Renal pelvis (tissue), 4 donors: Measurements from ENCODE around the gene GLUD1. TPM values are rescaled to one million over a fixed set of nuclear protein-coding genes. Genes with fewer than 3 reads are reported as not detected.
A peak's percentile ranks its signal among the peaks of the same experiment; 100 is the strongest.
"Not testable (repeated sequence)": the region's sequence is repeated elsewhere in the genome, so short reads cannot be mapped to it uniquely, and the experiment has no call there.

Experiments
- DNase-seq: peaks from one replicate; pipeline ENCODE4 v3.0.0-alpha.2; 2013
- polyA plus RNA-seq, 3 donors: library from polyadenylated mRNA; unstranded; fragments of 120-200 nt; gene quantifications; one replicate each; pipeline ENCODE4 v1.2.1, GENCODE V29; 2013; ENCODE audit not compliant: insufficient read length in 3 of 3

The GLUD1 gene
- polyA plus RNA-seq, 3 donors, result 160 to 225 (median 160) TPM

DNA sequence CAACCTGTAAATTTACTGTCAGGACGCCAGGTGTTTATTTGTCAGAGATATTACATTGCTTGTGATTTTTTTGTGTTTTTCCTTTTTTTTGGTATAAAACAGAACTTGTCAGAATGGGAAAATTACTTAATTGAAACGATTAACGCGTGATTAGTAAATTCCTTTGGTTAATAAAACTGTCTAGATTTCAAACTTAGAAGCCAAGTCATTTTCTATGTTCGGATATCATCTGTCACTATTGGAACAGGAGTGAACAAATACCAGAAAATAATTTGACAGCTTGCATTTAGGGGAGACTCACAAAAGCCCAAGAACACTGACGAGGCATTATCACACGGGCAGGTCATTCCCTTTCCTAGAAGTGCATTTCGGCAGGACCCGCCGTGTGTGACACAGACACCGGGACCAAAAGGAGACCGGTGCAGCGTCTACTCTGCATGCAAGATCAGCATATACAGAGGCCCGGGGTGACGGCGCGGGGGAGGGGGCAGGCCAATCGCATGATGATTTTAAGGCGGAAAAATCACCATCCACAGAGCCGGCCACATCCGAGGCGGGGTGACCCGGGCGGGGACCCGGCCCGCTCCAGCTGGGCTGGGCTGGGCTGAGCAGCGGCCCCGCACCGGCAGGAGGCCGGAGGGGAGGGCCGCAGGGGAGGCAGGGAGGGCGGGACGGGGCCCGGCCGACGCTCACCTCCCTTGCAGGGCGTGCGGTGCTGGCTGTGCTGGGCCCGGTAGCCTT, 841 bp downstream of the GLUD1 start:
- peak; percentile 63 for DNase-seq

DNA sequence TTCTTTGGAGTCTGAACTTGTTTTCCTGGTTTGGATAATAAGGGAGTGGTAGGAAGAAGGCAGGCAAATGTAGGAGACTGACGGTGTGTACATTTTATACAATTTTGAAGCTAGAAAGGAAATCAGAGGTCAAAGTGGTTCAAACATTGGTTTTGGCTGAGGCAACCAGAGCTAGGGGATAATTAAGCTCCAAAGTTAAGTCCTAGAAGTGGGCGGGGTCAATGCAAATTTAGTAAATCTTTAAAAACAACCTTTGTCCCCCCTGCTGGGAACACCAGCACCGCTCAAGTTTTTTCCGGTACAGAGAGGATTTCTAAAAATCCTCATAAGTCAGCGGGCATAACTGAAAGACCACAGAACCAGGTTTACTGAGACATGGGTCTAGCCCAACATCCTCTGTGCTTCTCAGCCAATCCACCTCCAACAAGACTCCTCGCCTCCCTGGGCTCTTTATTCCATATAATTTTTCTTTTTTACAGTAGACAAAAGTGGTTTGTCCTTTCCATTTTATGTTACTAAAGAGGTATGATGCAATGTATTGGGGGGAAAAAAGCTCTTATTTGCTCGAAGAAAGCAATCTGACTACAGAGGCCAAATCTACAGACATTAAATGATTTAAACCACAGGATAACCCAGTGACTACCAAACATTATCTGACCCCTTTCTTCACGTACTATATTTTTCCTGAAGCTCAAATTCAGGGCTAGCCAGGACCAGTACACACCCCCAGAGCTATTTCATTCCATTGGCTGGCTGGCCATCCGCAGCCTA, 1.6 kb downstream of the GLUD1 start:
- no peak for DNase-seq

DNA sequence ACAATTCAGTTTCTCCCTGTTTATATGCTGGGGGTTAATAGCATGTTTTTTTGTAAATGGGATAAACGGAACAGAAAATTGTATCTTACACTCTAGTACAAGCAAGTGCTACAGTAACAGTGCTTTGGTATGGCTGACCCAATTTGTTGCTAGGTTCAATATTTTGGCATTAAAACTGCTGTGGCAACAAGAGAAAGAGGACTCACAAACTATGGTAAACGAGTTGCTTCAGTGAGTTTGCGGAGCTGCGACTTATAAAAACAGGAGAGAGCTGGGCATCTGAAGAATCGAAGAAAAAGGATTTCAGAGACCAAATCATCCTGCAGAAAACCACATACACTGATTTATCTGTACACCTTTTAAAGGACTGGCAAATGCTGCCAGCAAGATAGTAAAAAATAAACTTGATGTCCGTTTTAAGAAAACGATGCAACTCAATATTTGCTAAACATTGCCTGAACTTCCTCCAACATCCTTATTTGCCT, 2.2 kb downstream of the GLUD1 start:
- DNase-seq, result no peak

DNA sequence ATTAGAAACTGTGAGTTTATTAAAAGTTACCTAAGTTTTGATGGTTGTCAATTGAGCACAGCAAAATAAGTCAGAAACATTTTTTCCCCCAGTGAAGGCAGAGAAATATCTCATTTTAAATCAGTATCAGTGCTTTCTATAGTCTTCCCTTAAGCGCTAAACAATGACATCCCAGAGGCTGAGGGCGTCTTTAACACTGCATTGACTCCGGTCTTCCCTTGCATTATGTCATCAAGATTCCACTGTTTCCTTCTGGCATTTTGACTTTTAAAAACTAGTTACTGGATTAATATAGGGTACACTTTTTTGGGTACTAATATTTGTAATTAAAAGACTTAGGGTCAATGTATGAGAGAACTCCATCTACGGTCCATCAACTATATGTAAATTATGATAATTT, 3.9 kb downstream of the GLUD1 start:
- no peak for DNase-seq

DNA sequence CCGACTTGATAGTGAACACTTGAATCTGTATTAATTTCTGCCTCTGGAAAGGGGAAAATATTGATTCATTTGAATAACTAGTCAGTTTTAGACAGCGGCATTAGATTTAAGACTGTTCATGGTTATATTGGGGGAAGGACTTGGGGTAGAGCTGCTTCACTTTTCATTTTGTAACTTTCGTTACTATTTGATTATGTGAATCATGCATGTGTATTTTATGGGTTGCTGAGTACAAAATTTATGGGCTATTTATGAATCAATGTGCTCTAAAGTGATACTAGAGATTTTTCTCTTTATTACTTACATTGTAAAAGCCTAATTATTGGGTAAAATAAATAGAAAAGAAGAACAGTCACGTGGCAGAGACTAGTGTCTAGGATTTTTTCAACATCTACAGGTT, 4.9 kb downstream of the GLUD1 start:
- no peak for DNase-seq

DNA sequence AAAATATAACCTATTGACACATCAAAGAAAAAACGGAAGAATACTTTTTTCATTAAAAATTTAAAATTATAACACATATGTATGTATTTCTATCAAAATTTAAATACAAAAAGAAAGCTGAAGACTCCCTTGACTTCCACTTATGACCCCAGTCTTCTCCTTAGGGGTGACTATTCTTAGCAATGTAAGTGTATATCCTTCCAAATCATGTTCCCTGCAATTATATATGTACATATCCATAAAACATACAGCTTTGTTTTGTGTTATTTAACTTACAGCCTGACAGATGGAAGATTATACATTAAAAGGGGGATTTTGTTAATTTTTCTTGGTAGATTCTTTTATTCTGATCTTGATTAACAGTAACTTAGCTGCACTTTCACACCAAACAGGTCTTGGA, 9.1 kb downstream of the GLUD1 start:
- no peak for DNase-seq

DNA sequence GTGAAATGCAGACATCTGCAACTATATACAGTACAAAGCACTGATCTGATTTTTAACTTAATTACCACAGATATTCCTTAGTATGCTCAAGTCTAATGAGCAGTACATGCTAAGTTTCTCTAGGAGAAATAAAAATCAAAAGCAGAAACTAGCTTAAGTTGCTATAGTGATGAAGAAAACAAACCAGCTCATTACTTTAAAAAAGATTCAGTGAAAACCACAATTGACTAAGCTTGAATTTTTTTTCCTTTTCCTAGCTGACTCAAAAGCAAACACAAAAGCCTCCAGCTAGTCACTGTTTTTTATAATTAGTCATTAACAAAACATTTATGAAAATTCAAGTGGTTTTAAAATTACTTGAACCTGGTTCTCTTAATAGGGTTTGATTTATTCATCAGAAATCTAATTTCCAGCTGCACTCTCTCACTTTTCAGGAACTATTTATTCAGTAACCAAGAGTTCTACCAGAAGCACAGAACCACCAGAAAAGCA, 10.3 kb downstream of the GLUD1 start:
- not testable (repeated sequence) for DNase-seq

DNA sequence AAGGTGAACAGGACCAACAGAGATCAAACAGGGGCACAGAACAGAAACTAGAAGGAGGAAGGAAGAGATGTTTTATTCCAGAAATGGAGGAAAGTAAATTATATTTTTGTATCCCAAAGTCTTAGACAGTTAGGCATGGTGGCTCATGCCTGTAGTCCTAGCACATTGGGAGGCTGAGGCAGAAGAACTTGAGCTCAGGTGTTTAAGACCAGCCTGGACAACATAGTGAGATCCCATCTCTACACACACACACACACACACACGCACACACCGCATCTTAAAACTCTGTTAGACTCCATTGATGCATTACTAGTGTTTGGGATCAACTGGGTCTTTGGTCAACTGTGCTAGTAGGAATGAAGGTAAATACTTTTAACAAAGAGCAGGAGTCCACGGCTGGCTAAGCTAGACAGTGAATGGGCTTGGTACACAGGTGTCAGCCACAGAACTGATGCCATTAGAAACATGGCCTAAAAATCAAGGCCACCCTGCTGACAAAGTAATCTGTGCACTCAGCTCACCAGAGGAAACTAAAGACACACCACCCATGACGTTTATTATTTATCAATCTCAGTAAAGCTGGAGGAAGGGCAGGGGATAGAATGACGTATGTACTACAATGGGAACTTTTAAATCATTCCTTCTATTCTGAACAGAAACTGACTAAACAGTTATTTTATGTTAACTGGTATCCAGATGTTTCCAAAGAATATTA, 10.9 kb downstream of the GLUD1 start:
- not testable (repeated sequence) for DNase-seq

DNA sequence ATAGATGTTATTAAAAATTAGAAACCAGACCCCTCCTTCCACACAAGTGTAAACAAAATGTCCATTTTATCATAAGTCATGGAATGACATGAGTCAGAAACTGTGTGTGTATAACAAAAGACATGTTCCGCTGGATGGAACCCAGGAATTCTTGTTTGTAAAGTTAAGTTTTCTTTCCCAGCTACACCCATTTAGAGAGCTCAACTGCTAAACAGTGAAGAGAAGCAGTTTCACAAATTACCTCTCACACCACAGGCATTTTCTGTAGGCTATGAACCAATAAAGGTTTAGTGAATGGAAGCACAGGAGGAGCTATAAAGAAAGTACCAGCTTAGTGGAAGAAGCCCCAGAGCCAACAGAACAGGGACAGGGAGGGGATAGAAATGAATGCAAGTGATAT, 12.4 kb downstream of the GLUD1 start:
- DNase-seq, result not testable (repeated sequence)

DNA sequence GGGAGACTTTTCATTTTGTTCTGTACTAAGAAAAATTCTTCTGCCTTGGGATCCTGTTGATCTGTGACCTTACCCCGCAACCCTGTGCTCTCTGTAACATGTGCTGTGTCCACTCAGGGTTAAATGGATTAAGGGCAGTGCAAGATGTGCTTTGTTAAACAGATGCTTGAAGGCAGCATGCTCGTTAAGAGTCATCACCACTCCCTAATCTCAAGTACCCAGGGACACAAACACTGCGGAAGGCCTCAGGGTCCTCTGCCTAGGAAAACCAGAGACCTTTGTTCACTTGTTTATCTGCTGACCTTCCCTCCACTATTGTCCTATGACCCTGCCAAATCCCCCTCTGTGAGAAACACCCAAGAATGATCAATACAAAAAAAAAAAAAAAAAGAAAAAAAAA, 13.1 kb downstream of the GLUD1 start:
- not testable (repeated sequence) for DNase-seq

DNA sequence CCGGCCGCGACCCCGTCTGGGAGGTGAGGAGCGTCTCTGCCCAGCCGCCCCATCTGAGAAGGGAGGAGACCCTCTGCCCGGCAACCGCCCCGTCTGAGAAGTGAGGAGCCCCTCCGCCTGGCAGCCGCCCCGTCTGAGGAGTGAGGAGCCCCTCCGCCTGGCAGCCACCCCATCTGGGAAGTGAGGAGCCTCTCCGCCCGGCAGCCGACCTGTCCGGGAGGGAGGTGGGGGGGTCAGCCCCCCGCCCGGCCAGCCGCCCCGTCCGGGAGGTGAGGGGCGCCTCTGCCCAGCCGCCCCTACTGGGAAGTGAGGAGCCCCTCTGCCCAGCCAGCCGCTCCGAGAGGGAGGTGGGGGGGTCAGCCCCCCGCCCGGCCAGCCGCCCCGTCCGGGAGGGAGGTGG, 14.0 kb downstream of the GLUD1 start:
- not testable (repeated sequence) for DNase-seq

DNA sequence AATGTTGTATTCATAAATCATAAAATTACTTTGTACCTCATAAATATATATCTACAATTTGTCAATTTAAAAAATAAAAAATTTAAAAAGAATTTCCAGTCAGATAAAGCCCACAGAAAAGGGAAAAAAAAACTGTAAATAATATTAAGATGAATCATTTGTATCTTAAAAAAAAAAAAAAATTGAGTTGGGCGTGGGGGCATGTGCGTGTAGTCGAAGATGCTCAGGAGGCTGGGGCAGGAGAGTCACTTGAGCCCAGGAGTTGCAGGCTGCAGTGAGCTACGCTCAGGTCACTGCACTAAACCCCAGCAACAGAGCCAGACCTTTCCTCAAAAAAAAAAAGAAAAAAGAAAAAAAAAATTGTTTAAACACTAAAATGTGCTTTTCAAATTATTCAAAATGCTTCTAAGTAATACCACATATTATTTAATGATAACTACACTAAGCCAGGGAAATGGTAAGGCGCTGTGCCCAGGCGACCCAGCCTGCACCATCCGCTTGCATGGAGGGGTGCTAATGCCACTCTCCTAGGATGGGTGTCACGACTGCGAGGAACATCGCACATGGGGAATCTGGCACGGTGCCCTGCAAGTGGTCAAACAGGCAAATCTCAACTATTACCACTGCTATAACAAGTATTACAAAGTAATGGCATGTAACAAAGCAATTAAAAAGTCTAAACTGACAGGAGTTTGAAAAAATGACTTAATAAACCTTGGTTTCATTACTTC, 15.4 kb downstream of the GLUD1 start:
- DNase-seq, result no peak

DNA sequence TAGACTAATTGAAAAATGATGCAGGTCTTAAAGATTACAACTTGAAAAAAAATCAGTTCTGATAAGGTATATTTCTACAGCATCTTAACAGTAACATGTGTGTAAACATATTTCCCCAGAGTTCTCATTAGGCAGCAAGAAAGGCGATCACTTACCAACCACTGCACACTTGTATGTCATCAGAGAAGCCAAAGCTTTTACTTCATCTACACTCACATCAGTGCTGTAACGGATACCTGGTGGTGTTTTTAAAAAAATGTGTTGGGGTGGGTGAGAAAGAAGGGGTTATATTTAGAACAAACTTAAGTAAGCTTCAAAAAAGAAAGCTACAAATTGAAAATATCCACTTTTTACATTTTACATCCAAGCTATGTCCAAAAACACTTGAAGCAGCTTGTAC, 18.2 kb downstream of the GLUD1 start:
- DNase-seq, result not testable (repeated sequence)

DNA sequence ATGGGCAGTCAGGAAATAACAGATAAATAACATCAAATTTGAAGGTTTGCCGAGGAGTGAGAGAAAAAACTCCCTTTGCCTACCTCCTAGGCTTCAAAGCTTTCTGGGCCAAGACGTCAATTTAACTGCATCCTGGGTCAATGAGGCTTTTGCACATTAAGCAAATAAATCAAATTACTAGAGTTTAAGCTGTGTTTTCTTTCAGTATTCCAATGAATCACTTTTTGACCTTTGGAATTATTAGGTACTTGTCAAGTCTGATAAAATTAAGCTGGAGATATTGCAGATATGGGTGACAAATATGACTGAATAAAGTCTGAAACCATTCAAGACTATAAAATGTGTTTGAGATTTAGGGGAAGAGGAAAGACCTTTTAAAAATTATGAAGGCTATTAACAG, 22.2 kb downstream of the GLUD1 start:
- no peak for DNase-seq

DNA sequence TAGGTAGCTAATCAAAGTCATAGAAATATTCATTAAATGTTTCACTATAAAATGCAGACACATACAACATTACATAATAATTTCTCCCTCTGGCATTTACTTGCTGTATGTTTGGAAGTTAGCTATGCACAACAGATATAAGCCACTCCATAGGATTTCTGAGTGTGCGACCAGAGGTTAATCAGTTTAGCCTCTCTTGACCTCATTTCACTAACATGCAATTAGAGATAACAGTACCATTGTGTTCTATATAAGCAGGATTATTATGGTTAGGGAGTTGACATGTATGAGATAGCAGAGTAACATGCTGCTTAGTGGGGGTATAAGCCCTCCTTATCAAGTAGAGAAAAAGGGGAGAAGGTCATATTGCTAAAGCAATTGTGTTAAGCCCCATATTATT, 26.4 kb downstream of the GLUD1 start:
- DNase-seq, result no peak

DNA sequence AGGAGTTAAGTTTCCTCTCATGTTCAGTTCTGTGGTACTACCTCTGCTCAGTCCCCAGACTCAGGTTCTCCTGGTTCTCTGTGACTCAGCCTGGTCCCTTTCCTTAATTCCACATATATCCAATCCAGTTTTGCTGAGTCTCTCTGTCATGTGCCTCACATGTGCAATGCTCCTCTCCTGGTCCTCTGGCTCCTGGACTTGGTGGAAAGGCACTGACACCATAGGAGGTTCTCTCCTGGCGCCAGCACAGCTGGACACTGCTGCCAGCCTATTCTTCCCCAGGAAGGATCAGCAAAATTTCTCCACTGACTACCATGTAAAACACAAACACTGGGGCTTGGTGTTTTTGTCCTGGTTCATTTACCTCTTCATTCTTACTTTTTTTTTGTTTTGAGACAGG, 27.8 kb downstream of the GLUD1 start:
- DNase-seq, result no peak

DNA sequence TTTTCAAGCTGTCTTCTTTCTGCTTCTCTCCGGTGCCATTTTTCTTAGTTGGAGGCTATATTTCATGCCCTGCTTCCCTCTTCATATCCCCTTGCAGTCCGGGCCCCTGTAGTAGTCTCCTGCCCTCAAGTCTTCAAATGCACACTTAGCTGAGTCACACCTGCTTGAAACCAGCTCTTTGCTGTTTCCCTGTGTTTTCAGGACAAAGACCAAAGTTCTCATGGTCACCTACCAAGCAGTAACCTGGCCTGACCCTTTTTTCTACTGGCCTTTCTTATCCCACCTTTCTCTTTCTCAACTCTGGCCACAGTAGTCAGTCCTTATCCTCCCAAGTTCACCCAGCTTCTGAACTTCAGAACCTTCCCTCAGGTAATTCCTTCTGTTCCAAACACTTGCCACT, 28.5 kb downstream of the GLUD1 start:
- no peak for DNase-seq

DNA sequence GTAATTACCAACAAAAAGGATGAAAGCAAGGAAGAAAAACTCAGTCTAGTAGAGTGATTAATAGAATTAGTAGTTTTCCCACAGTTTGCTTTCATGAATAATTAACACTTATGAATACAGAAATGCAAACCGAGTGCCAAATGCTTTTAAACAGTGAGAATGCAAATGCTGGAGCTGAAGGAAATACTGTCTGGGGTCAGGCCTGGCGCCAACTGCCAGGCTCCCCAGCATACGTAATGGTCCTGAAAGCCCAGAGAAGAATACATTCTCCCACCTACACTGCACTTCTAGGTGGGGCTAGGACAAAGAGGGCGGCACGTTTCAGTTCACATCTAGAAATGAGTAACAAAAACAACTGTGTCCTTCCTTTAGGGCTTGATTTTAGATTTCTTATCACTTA, 30.0 kb downstream of the GLUD1 start:
- DNase-seq, result no peak

DNA sequence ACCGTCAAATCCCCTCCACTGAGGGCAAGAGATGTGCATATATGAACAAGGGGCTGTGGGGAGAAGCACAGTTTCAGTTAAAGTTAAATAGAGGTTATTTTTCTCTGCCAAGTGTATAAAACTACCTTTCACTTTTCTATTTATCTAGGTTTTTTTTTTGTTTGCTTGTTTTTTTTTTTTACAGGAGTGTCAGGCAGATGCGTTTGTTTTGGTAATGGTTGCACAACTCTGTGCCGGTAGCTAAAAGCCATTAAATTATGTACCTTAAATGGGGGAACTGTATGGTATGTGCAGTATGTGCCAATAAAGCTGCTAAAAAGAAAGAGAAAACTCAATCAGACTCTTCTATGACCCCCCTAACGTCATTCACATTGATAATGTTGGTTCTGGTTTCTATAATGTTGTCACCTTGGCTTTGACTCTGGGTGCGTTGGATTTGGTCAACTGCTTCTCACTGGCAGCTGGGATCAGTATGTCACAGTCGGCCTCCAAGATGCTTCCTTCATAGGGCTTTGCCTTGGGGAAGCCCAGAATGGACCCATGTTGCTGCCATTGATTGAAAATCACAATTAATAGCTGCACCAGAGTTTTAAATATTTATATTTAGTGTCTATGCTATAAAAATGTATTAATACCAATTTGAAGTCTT, 34.2 kb downstream of the GLUD1 start:
- no peak for DNase-seq

DNA sequence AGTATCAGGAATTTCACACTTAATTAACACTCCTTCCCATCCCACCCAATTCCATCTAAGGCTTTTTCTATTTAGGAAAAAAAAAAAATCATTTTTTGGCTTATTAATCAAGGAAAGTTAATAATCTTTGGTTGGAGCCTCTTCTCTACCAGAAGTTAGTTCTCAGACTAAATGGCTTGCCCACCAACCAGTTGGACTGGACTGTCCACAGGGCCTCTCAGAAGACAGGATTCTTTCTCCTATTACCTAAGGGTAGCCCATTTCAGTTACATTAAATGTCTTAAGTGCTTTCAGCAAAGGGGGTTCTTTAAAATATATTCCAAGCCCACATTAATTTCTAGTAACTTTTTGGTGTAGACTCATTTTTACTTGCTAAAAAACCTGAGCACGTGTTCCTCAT, 35.2 kb downstream of the GLUD1 start:
- DNase-seq, result no peak

DNA sequence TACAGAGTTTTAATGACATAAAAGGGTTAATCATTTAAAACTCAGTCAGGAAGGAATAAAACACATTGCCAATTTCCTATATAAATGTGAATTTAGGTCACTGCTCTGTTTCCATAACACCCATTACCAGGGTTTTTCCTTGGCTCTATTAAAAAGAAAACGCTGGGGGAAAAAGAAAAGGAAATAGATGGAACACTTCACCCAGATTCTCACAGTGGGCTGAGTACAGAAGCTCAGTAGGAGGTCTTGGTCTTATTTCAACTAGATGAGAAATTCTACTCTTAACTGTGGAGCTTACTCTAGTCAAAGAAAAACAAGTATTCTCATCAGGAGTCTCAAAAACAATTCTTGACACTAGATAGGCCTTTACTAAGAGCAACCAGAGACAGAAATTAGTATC, 36.5 kb downstream of the GLUD1 start:
- DNase-seq, result no peak
